Lung (tissue), 16 donors: ENCODE results near the gene ONECUT1. TPM values are rescaled to one million over a fixed set of nuclear protein-coding genes. Genes with fewer than 3 reads are reported as not detected.
"Not testable (repeated sequence)": the region's sequence is repeated elsewhere in the genome, so short reads cannot be mapped to it uniquely, and the experiment has no call there.

Source experiments
- ATAC-seq: fragments of 200-7000 bp; cut with Tn5 transposase; one replicate; pipeline ENCODE4 v1.9.1; 2020; ENCODE audit warnings: moderate number of reproducible peaks; ENCODE audit not compliant: insufficient read depth, low FRiP score
- DNase-seq, 3 donors: peaks; one replicate each; pipeline ENCODE4 v3.0.0-alpha.2; 2013 to 2017
- H3K27ac ChIP-seq, 2 donors: one replicate each; pipeline ENCODE4 v1.5.1; 2013; ENCODE audit warnings: mild to moderate bottlenecking in 2 of 2, moderate library complexity in 2 of 2, control low read depth in 1 of 2, inconsistent platforms in 1 of 2, low read depth in 1 of 2, low read length in 1 of 2
- H3K27me3 ChIP-seq, 3 donors: one replicate each; pipeline ENCODE4 v1.5.1; 2013; ENCODE audit warnings: low read length in 2 of 3; ENCODE audit not compliant: control insufficient read depth in 3 of 3, insufficient read depth in 3 of 3
- H3K36me3 ChIP-seq, 4 donors: one replicate each; pipeline ENCODE4 v1.5.1; 2013; ENCODE audit warnings: low read length in 4 of 4, mild to moderate bottlenecking in 1 of 4, moderate library complexity in 1 of 4; ENCODE audit not compliant: control insufficient read depth in 4 of 4, insufficient read depth in 4 of 4
- H3K4me1 ChIP-seq, 5 donors: one replicate each; pipeline ENCODE4 v1.5.1; 2013; ENCODE audit warnings: low read length in 5 of 5, mild to moderate bottlenecking in 2 of 5, moderate library complexity in 1 of 5; ENCODE audit not compliant: control insufficient read depth in 5 of 5, insufficient read depth in 5 of 5
- H3K4me3 ChIP-seq: one replicate; pipeline ENCODE4 v1.5.1; 2013; ENCODE audit warnings: mild to moderate bottlenecking, control low read depth, moderate library complexity
- H3K9ac ChIP-seq, 2 donors: one replicate each; pipeline ENCODE4 v1.5.1; 2013; ENCODE audit warnings: low read length in 2 of 2, control low read depth in 1 of 2; ENCODE audit not compliant: insufficient read depth in 1 of 2
- H3K9me3 ChIP-seq, 4 donors: one replicate each; pipeline ENCODE4 v1.5.1; 2013; ENCODE audit warnings: low read length in 3 of 4, mild to moderate bottlenecking in 1 of 4, moderate library complexity in 1 of 4; ENCODE audit not compliant: control insufficient read depth in 4 of 4, insufficient read depth in 3 of 4
- CTCF ChIP-seq: IDR thresholded peaks from 2 replicates; pipeline ENCODE4 v1.5.1; 2012; ENCODE audit warnings: mild to moderate bottlenecking; ENCODE audit errors: control extremely low read depth, extremely low read depth
- WGBS, 2 donors: extraction: QIAGEN DNeasy Blood & Tissue Kit; methylation state at CpG; one replicate each; pipeline ENCODE4 v1.1.7; 2013; 5-methylcytosine and 5-hydroxymethylcytosine counted together
- long read RNA-seq, 5 donors: transcript quantifications; one replicate each; lab custom pipeline, GENCODE V29; 2026
- polyA plus RNA-seq, 2 donors: library from polyadenylated mRNA; stranded (reverse); fragments of 200-250 nt; gene quantifications; one replicate each; pipeline ENCODE4 v1.2.1, GENCODE V29; 2013
- total RNA-seq, 2 donors: library from RNA; depleted of rRNA in 1 of 2; stranded (reverse); fragments of >200 nt in 1 of 2; gene quantifications; one replicate each; pipeline ENCODE4 v1.2.1, GENCODE V29; 2014 to 2021
- donor health status: control.
- donor health status: control.
- donor health status: Bipolar disorder and iron deficiency.
- donor health status: healthy.
- donor health status: DM: yes; HTN: yes; CAD: no.

Gene ONECUT1
- total RNA-seq: under 1 TPM in 1 of 2 donors, not detected in 1; 0.18 TPM
- not detected for polyA plus RNA-seq
- long read RNA-seq, donor 1: 0 reads
- long read RNA-seq, donor 2: 0 reads
- long read RNA-seq, donor 3: 0 reads
- long read RNA-seq, donor 4, partial matches to known transcripts: 0 of 1 reads
- long read RNA-seq, donor 4, other reads (novel, unspliced or antisense): 0 of 1 reads
- long read RNA-seq, donor 5: 0 reads

GRCh38 chr15:52790169-52790708, at the start of gene ONECUT1:
Gene ONECUT1 (minus strand): TSS chr15:52790336. CDS start chr15:52789884, 452 bp downstream.
- H3K4me1 ChIP-seq: peaks cover 0 to 18% (median 6%) of the 10 kb centered on the region in 5 donors
- H3K9ac ChIP-seq: no peak within 1 kb of the TSS
- H3K27me3 ChIP-seq: peaks cover 10 to 95% (median 85%) of the 10 kb centered on the region in 3 donors
- H3K9me3 ChIP-seq: peaks cover 0 to 12% (median 0%) of the 10 kb centered on the region in 4 donors
- TF ChIP-seq CTCF: no peak
- peak; percentile 49 for ATAC-seq
- no peaks in the 10 kb centered on the region for H3K36me3 ChIP-seq
- peak within 1 kb of the TSS; percentile 26 for H3K4me3 ChIP-seq
- DNase-seq: peak; percentile 70 to 71 (median 70)
- H3K27ac ChIP-seq: no peak within 1 kb of the TSS
- 1% methylated on average over 41 to 64 of the region's 64 CpGs for WGBS, 2 donors

GRCh38 chr15:52834379-52834778, 44.2 kb upstream of the ONECUT1 start:
- no peak overlapping the region for H3K4me3 ChIP-seq
- 70 to 80% methylated on average over 3 of the region's 3 CpGs for WGBS, 2 donors
- no peak for DNase-seq
- TF ChIP-seq CTCF: no peak
- no peak overlapping the region for H3K9ac ChIP-seq
- H3K4me1 ChIP-seq: no peaks in the 10 kb centered on the region
- ATAC-seq: no peak
- H3K27ac ChIP-seq: no peak overlapping the region
- peaks cover 0 to 3% (median 0%) of the 10 kb centered on the region in 4 donors for H3K9me3 ChIP-seq
- H3K36me3 ChIP-seq: no peaks in the 10 kb centered on the region
- H3K27me3 ChIP-seq: peaks cover 0 to 11% (median 0%) of the 10 kb centered on the region in 3 donors

GRCh38 chr15:52824169-52824942, 34.2 kb upstream of the ONECUT1 start:
- H3K36me3 ChIP-seq, H3K9ac ChIP-seq, H3K9me3 ChIP-seq, H3K27me3 ChIP-seq, DNase-seq, H3K4me3 ChIP-seq, H3K27ac ChIP-seq, H3K4me1 ChIP-seq, ATAC-seq: not testable (repeated sequence)
- 69 to 79% methylated on average over 14 of the region's 14 CpGs for WGBS, 2 donors

- H3K9me3 ChIP-seq: peaks cover 0 to 6% (median 0%) of the 10 kb centered on the region in 4 donors
- H3K27ac ChIP-seq: no peak overlapping the region
- no peak overlapping the region for H3K9ac ChIP-seq
- ATAC-seq: no peak
- H3K27me3 ChIP-seq: peaks cover 0 to 9% (median 3%) of the 10 kb centered on the region in 3 donors
- peak in 2 of 3 donors; percentile 8 to 32 for DNase-seq
- TF ChIP-seq CTCF: no peak
- 61% methylated on average over 2 of the region's 2 CpGs for WGBS, 2 donors
- peaks cover 0 to 2% (median 0%) of the 10 kb centered on the region in 5 donors for H3K4me1 ChIP-seq
- no peaks in the 10 kb centered on the region for H3K36me3 ChIP-seq
- H3K4me3 ChIP-seq: no peak overlapping the region
Observed at GRCh38 chr15:52822475-52822874, 32.3 kb upstream of the ONECUT1 start.
